SH-SY5Y (cell line): ENCODE data around the gene DHX16.

Experiments
- GATA2 ChIP-seq: IDR thresholded peaks from 2 replicates; pipeline ENCODE4 v1.6.1; 2011; ENCODE audit warnings: mild to moderate bottlenecking, low read depth, low read length
- GATA3 ChIP-seq: IDR thresholded peaks from 2 replicates; pipeline ENCODE4 v1.6.1; 2011; ENCODE audit warnings: low read depth, mild to moderate bottlenecking, low read length, moderate library complexity

DNA sequence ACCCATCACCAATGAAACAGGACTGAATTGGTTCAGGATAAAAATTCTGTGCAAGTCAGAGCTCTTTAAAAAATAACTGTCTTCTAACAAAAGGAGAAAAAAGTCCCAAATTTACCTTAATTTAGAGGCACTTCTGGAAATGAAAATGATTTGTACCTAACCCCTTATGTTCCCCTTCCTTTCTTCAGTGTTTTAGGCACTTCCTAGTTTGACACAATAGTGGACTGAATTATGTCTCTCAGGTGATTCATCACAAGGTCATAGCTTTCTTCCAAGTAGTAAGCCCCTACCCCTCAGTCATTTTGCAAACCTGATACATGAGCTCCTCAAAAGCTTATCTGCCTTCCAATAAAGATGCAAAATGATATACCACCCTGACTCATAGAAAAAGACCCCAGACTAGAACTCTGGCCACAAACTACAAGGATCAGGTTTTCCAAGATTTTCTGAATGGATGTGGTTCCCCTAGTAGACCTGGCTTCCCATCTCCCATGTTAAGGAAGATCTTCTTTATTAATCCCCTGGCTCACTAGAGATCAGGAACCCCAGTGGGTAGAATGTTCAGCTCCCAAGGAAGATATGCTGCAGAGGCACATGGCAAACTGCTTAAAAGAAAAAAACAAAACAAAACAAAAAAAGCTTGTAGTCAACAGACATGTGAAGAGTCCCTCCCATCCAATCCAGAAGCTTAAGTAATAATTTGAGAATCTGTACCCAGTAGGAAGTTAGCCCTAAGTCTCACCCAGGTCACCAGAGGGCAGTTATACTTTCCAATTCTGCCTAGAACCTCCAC, 59.4 kb downstream of the DHX16 start:
- TF ChIP-seq GATA2 (no peak), GATA3 (no peak)
